Testis (tissue), 2 donors: Measurements from ENCODE around the gene ABCG1.

Experiments
- CTCF ChIP-seq, 3 experiments: fragments of 450-650 bp in 2 of 3; fragments of 200-600 bp in 1 of 3; sonication (generic) in 1 of 3; IDR thresholded peaks; one replicate each; pipeline ENCODE4 v1.5.1; 2016 to 2019; ENCODE audit warnings: antibody characterized with exemption in 3 of 3, mild to moderate bottlenecking in 2 of 3, moderate library complexity in 1 of 3
- POLR2A ChIP-seq: fragments of 450-650 bp; IDR thresholded peaks from one replicate; pipeline ENCODE4 v1.6.1; 2017; ENCODE audit warnings: antibody characterized with exemption, mild to moderate bottlenecking, moderate library complexity

GRCh38 chr21:42291003-42291750 is 72.2 kb downstream of the ABCG1 start:
- TF ChIP-seq CTCF (IDR thresholded peaks at IDR 0.05) (no peak), POLR2A (no peak)
